ENCODE measurements around the gene DHX32. TPM values are rescaled to one million over a fixed set of nuclear protein-coding genes. Genes with fewer than 3 reads are reported as not detected.

Gene DHX32
- total RNA-seq, 1 donor from 2014 or later, result 32.5 TPM

DNA sequence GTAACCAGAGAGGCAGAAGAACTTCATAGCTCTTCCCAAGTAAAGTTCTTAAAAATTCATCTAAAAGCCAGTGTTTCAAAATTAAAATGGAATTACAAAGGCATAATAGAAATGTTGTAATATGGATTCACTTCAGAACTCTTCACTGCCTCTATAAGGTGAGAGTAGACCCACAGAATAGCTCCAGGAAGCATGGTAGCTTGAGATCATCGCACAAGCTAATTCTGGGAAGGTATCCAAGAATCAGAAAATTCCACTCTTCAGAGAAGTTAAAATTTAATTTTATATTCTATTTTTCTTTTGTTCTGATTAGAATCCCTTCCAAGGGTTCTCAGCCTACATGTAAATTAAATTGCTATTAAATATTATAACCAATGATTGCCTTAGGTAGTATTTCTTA lies 1.5 kb upstream of the DHX32 start:
- no peak for DNase-seq (ENCODE audit: low spot score)
- peaks cover 21% of the 10 kb centered on the region for H3K4me1 Mint-ChIP-seq (ENCODE audit: low read depth)
- H3K27ac Mint-ChIP-seq (ENCODE audit: unreplicated experiment), result no peak overlapping the region
- TF ChIP-seq, protein P1, sequence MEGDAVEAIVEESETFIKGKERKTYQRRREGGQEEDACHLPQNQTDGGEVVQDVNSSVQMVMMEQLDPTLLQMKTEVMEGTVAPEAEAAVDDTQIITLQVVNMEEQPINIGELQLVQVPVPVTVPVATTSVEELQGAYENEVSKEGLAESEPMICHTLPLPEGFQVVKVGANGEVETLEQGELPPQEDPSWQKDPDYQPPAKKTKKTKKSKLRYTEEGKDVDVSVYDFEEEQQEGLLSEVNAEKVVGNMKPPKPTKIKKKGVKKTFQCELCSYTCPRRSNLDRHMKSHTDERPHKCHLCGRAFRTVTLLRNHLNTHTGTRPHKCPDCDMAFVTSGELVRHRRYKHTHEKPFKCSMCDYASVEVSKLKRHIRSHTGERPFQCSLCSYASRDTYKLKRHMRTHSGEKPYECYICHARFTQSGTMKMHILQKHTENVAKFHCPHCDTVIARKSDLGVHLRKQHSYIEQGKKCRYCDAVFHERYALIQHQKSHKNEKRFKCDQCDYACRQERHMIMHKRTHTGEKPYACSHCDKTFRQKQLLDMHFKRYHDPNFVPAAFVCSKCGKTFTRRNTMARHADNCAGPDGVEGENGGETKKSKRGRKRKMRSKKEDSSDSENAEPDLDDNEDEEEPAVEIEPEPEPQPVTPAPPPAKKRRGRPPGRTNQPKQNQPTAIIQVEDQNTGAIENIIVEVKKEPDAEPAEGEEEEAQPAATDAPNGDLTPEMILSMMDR (IDR thresholded peaks at IDR 0.05), result no peak
- H3K4me3 Mint-ChIP-seq (ENCODE audit: unreplicated experiment), result no peak overlapping the region
- no peaks in the 10 kb centered on the region for H3K9me3 Mint-ChIP-seq (ENCODE audit: low read depth)
- H3K27me3 Mint-ChIP-seq (ENCODE audit: low read depth), result no peaks in the 10 kb centered on the region
- H3K36me3 Mint-ChIP-seq (ENCODE audit: low read depth), result peaks cover 5% of the 10 kb centered on the region

DNA sequence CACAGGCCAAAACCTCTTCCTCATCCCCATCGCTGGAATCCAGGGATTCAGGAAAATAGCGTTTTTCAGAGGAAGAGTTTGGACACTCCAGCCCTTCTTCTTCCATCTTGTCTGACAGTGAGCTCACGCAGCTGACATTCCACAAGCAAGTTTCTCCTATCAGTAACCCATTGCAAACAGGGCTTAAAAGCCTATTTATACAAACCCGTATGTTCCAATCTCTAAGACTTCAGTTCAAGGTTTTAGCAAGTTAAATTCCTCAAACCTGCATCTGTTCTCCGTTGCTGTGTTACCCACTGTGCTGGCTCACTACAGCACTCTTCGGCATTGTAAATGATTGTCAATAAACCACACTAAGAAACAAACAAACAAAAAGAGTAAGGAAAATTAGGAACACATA lies 373 bp downstream of the DHX32 start:
- TF ChIP-seq, protein P1 (IDR thresholded peaks at IDR 0.05), result no peak
- no peak for DNase-seq (ENCODE audit: low spot score)
- H3K27me3 Mint-ChIP-seq (ENCODE audit: low read depth), result no peaks in the 10 kb centered on the region
- H3K9me3 Mint-ChIP-seq (ENCODE audit: low read depth), result peaks cover 4% of the 10 kb centered on the region
- no peak overlapping the region for H3K27ac Mint-ChIP-seq (ENCODE audit: unreplicated experiment)
- H3K4me1 Mint-ChIP-seq (ENCODE audit: low read depth), result peaks cover 21% of the 10 kb centered on the region
- H3K4me3 Mint-ChIP-seq (ENCODE audit: unreplicated experiment), result no peak overlapping the region
- H3K36me3 Mint-ChIP-seq (ENCODE audit: low read depth), result peaks cover 12% of the 10 kb centered on the region

DNA sequence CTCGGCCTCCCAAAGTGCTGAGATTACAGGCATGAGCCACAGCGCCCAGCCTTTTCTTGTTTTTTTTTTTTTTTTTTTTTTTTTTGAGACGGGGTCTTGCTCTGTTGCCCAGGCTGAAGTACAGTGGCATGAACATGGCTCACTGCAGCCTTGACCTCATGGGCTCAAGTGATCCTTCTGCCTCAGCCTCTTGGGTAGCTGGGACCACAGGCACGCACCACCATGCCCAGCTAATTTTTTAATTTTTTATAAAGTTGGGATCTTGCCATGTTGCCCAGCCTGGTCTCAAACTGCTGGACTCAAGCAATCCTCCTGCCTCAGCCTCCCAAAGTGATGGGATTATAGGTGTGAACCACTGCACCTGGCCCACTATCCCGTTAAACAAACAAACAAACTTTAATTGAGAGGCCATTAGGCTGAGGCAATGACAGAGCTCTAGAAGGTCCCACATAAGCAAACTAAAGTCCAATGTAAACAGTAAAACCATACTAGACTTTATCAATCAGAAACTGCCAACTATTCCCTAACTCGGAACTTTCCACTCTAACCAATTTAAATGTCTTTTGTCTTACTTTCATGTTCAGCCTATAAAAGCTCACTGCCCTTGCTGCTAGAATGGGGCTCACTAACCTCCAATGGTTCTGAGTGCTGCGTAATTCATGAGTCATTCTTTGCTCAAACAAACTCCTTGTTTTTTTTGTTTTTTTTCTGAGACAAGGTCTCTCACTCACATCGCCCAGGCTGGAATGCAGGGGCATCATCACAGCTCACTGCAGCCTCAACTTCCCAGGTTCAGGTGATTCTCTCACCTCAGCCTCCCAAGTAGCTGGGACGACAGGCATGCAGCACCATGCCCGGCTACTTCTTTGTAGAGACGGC lies 1.9 kb downstream of the DHX32 start:
- no peak overlapping the region for H3K4me3 Mint-ChIP-seq (ENCODE audit: unreplicated experiment)
- TF ChIP-seq, protein P1 (IDR thresholded peaks at IDR 0.05), result no peak
- H3K4me1 Mint-ChIP-seq (ENCODE audit: low read depth), result peaks cover 21% of the 10 kb centered on the region
- H3K27ac Mint-ChIP-seq (ENCODE audit: unreplicated experiment), result peak overlapping the region; percentile 49
- H3K27me3 Mint-ChIP-seq (ENCODE audit: low read depth), result no peaks in the 10 kb centered on the region
- DNase-seq (ENCODE audit: low spot score), result no peak
- peaks cover 20% of the 10 kb centered on the region for H3K36me3 Mint-ChIP-seq (ENCODE audit: low read depth)
- peaks cover 7% of the 10 kb centered on the region for H3K9me3 Mint-ChIP-seq (ENCODE audit: low read depth)

DNA sequence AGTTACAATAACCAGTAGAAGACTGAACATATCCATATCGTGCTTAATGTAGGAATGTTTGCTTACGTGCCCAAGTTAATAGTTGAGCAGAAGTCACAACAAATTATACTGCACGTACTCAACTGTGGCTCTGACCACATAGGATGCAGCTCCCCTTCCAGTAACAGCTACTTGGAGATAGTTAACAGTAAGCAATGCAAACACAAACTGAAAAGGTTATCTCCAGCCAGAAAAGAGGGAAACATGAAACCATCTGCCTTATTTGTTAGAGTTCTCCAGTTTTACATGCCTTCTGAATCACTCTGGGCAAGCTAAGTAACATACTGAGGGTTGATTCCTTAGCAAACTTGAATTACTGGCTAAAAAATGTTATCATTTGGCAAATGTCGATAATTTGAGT lies 9.8 kb downstream of the DHX32 start:
- Mint-ChIP-seq H3K27me3 (ENCODE audit: low read depth) (no peaks in the 10 kb centered on the region), H3K27ac (ENCODE audit: unreplicated experiment) (no peak overlapping the region), H3K9me3 (ENCODE audit: low read depth) (peaks cover 7% of the 10 kb centered on the region), H3K36me3 (ENCODE audit: low read depth) (peaks cover 16% of the 10 kb centered on the region), H3K4me3 (ENCODE audit: unreplicated experiment) (no peak overlapping the region), H3K4me1 (ENCODE audit: low read depth) (no peaks in the 10 kb centered on the region)
- TF ChIP-seq, protein P1 (IDR thresholded peaks at IDR 0.05), result no peak
- no peak for DNase-seq (ENCODE audit: low spot score)

DNA sequence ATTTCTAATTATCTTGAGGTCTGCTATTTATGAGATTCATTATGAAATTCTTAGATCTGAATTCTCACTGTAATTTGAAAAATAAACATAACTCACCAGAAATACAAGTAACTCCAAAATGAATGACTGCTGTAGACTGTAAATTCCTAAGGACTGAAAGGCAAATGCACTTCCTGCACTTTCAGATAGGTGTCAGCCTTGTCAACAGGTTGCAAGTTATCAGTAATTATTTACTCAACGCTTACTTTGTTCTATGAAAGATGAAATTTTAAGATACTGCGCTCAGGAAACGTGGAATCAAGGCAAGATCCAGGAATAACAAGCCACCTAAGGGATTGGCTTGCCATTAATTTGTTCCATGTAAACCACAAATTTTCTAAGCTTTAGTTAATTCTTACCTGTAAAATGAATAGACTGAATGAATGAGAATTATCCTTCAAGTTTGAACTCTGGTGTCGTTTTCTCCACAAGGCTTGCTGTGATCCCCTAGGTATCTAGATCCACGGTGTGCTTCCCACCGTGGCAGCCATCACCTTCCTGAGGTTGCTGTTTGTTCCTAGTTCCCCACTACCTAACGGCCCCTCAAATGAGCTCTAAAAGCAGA lies 12.6 kb downstream of the DHX32 start:
- H3K27ac Mint-ChIP-seq (ENCODE audit: unreplicated experiment), result no peak overlapping the region
- TF ChIP-seq, protein P1 (IDR thresholded peaks at IDR 0.05), result peak; percentile 90
- no peaks in the 10 kb centered on the region for H3K4me1 Mint-ChIP-seq (ENCODE audit: low read depth)
- H3K27me3 Mint-ChIP-seq (ENCODE audit: low read depth), result no peaks in the 10 kb centered on the region
- DNase-seq (ENCODE audit: low spot score), result no peak
- peaks cover 11% of the 10 kb centered on the region for H3K36me3 Mint-ChIP-seq (ENCODE audit: low read depth)
- H3K9me3 Mint-ChIP-seq (ENCODE audit: low read depth), result no peaks in the 10 kb centered on the region
- H3K4me3 Mint-ChIP-seq (ENCODE audit: unreplicated experiment), result no peak overlapping the region
